SK-N-MC (cell line): ENCODE data around the gene RRP7A.

Experiments used
- EZH2 ChIP-seq: fragments of 200-600 bp; sonication (generic); IDR thresholded peaks from one replicate; pipeline ENCODE4 v1.6.1; 2017; ENCODE audit warnings: antibody characterized with exemption
- POLR2AphosphoS5 ChIP-seq: IDR thresholded peaks from 2 replicates; pipeline ENCODE4 v1.6.1; 2012; ENCODE audit warnings: mild to moderate bottlenecking, low read depth, low read length, borderline replicate concordance

DNA sequence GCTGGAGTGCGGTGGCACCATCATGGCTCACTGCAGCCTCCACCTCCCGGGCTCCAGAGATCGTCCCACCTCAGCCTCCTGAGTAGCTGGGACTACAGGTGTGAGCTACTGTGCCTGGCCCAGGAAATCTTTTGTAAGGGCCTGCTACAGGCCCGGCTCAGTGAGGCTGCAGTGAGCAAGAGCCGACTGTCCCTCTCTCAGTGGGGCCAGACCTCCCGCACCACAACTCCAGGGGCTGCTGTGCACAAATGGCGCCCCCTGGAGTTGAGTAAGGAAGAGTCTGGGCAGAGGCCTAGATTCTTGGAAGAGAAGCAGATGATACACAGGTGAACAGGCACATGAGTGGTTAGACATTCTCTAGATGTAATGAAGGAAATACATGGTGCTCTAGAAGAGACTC, 41.2 kb upstream of the RRP7A start:
- TF ChIP-seq POLR2AphosphoS5 (no peak), EZH2 (no peak)
